Left ventricle myocardium superior (tissue), 1 donor: ENCODE results near the gene BTBD7. TPM values are rescaled to one million over a fixed set of nuclear protein-coding genes. Genes with fewer than 3 reads are reported as not detected.

Experiments used
- ATAC-seq: fragments of 200-7000 bp; cut with Tn5 transposase; one replicate; pipeline ENCODE4 v1.9.1; 2020; ENCODE audit warnings: mild to moderate bottlenecking, moderate library complexity
- DNase-seq: peaks from one replicate; pipeline ENCODE4 v3.0.0-alpha.2; 2020
- intact Hi-C: fragments of 100-400 bp; cut with micrococcal nuclease; formaldehyde crosslinking; loops from one replicate; pipeline ENCODE4 v1.11.0; 2022
- total RNA-seq: library from RNA; stranded (reverse); fragmentation: NEBNext Ultra II Directional; extraction: Animal tissue kit (Norgen Biotek cat#: 25700); gene quantifications from one replicate; pipeline ENCODE4 v1.2.1, GENCODE V29; 2021
- donor health status: DM: no; HTN: yes; CAD: no; lungs with severe emphysema.

BTBD7 gene
- total RNA-seq, 1 donor from 2014 or later = 25.5 TPM

DNA sequence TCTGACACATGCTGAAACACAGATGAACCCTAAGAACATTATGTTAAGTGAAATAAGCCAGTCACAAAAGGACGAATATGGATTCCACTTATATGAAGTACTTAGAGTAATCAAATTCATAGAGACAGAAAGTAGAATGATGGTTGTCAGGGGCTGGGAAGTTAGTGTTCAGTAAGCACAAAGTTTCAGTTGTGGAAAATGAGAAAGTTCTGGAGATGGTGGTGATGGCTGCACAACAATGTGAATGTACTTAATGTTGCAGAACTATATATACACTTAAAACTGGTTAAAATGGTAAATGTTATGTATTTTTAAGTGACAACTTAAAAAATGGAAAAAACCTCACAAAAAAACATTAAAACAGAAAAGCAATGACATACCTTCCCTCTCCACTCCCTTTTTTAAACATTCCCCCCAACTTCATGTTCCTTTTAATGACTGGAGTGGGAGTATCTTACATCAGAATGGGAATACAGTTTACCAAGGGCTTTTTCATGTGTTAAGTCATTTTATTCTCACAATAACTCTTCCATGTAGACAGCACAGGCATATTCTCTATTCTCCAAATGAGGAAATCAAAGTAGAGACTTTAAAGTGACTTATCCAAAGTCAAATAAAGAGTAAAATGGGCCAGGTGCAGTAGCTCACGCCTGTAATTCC, 24.0 kb downstream of the BTBD7 start:
- intact Hi-C loops = no loop called here
- ATAC-seq (no peak), DNase-seq (no peak)

GRCh38 chr14:93306812-93307211, 26.0 kb downstream of the BTBD7 start:
- ATAC-seq (no peak), DNase-seq (no peak)
- intact Hi-C loops = no loop called here

DNA sequence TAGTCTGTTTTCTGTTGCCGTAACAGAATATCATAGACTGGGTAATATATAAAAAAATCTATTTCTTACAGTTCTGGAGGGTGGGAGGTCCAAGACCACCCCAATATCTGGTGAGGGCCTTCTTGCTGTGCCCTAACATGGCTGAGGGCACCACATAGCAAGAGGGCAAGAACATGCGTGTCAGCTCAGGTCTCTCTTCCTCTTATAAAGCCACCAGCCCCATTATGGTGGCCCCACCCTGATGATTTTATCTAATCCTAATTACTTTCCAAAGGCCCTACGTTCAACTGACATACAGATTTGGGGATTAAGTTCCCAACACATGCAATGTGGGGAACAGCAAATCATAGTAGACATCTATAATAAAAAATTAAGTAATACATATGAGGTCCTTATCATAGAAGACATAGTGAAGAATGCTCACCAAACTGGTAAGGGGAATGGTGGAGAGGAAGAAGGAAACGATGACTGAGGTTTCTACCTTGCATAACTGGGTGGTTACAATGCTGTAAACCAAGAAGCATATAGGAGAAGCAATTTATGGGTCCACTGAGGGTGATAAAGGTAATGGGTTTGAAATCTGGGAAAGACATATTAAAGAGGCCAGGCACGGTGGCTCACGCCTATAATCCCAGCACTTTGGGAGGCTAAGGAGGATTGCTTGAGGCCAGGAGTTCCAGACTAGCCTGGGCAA, 27.0 kb downstream of the BTBD7 start:
- ATAC-seq (no peak), DNase-seq (no peak)
- intact Hi-C loops = no loop called here

GRCh38 chr14:93304771-93305170, 28.1 kb downstream of the BTBD7 start:
- intact Hi-C loops = no loop called here
- no peak for ATAC-seq
- no peak for DNase-seq

GRCh38 chr14:93303659-93304058, 29.2 kb downstream of the BTBD7 start:
- intact Hi-C loops = no loop called here
- ATAC-seq (peak; percentile 85), DNase-seq (peak; percentile 50)

DNA sequence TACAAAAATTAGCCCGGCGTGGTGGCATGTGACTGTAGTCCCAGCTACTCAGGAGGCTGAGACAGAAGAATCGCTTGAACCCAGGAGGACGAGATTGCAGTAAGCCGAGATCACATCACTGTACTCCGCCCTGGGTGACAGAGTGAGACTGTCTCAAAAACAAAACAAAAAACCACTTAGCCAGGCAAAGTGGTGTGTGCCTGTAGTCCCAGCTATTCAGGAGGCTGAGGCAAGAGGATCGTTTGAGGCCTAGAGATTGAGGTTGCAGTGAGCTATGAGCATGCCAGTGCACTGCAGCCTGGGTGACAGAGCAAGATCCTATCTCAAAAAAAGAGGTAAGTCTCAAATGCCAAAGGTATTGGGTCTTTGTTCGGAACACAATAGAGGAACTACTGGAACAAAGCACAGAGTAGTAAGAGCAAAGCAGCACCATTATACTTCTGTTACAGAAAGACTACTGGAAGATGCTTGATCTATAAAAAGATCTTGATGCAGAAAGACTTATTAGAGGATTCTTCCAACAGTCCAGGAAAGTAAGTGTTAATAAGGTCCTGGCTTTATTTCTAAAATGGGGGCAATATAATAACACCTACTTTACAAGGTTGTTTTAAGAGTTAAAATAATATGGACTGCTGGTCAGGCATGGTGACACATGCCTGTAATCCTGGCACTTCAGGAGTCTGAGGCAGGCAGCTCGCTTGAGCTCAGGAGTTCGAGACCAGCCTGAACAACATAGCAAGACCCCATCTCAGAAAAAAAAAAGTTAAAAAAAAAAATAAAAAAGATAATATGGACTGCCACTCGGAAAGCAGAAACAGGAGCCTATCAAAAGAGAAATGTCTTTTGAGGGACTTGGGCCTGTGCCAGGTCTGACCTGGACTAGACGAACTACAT, 29.9 kb downstream of the BTBD7 start:
- no peak for ATAC-seq
- no peak for DNase-seq
- intact Hi-C loops = no loop called here

- intact Hi-C loops = no loop called here
- DNase-seq = no peak
- no peak for ATAC-seq
Measured at GRCh38 chr14:93301821-93302447, 30.9 kb downstream of the BTBD7 start.

DNA sequence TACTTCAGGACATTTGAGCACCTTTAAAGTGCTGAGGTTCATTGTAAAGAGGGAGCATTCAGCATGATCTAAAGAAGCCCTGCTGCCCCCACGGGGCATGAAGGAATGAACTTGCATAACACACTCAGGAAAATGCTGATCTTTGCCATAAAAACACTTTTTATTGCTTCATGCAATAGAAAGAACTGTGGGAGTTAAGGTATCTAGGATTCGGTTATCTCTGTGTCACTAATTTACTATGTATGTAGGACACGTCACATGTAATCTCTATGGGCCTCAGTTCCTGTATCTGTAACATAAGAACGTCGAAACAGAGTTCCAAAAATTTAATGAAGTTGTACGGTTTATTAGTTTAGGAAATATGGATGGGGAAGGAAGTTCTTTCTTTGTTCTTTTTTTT, 33.0 kb downstream of the BTBD7 start:
- intact Hi-C loops = no loop called here
- no peak for ATAC-seq
- no peak for DNase-seq

GRCh38 chr14:93299416-93299815, 33.4 kb downstream of the BTBD7 start:
- no peak for DNase-seq
- no peak for ATAC-seq
- intact Hi-C loops = no loop called here

- DNase-seq (no peak), ATAC-seq (no peak)
- intact Hi-C loops = no loop called here
Measured at GRCh38 chr14:93295541-93296220, 37.2 kb downstream of the BTBD7 start.

DNA sequence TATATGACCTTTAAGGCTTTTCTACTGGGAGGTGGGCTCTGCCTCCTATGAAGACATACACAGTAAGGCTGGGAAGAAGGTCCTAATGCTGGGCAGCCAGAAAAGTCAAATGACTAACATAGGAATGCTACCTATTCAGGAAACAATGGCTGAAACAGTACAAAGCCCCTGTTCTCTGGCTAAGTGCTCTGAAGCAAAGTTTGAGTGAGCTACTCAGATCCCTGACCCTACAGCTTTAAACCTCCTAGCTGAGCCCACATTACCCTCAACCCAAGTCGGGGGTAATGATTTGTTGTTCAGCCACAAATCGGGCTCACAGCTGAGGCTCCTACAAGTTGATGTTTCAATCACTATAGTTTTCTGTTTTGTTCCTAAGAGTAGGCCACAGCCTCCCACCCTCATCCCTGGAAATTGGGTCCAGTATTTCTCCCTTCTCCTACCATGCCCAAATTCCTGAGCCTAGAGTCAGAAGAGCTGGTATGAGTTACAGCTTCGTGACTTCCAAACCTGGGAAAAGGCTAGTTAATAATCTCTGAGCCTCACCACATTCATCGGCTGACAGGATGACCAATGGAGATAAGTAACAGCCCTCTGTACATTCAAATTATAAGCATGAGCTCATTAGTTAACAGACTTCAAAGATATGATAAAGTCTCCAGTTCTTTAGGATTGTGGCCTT, 46.5 kb downstream of the BTBD7 start:
- intact Hi-C loops = no loop called here
- DNase-seq (no peak), ATAC-seq (no peak)

GRCh38 chr14:93285044-93285443, 47.8 kb downstream of the BTBD7 start:
- intact Hi-C loops = no loop called here
- DNase-seq = no peak
- ATAC-seq = no peak

- DNase-seq (no peak), ATAC-seq (no peak)
- intact Hi-C loops = no loop called here
Measured at GRCh38 chr14:93281937-93282336, 50.9 kb downstream of the BTBD7 start.

DNA sequence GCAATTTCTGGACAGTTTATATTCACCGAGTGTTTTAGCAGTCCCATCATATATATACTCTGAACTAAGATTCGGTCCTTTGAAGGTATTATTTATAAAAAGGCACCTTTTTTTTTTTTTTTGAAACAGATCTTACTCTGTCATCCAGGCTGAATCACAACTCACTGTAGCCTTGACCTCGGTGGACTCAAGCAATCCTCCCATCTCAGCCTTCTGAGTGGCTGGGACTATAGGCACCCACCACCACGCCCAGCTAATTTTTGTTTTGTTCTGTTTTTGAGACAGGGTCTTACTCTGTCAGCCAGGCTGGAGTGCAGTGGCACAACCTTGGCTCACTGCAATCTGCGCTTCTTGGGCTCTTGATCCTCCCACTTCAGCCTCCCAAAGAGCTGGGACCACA, 52.1 kb downstream of the BTBD7 start:
- intact Hi-C loops = no loop called here
- DNase-seq (no peak), ATAC-seq (no peak)

DNA sequence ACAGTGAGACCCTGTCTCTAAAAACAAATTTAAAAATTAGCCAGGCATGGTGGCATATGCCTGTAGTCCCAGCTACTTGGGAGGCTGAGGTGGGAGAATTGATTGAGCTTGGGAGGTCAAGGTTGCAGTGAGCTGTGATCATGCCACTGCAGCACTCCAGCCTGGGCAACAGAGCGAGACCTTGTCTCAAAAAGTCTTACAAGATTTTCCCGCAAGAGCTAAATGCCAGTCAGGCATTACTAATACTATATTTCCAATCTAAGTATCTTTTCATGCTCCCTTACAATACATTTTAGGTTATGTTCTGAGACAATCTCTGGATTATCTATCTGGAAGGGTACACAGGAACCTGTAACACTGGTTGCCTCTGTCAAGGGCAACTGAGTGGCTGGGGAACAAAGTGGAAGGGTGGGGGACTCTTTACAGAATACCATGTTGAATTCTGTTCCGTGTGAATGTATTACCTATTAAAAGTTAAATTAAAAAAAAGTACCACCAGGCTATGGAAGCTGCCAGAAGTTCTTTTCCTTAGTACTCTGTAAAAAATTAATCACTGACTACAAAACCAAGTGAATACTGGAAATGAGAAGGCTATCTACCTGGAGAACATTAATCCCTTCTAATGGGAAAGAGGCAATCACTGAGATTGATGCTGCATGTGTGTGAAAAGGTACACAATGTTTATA, 56.7 kb downstream of the BTBD7 start:
- ATAC-seq = no peak
- DNase-seq = no peak
- intact Hi-C loops = no loop called here

- DNase-seq (no peak), ATAC-seq (no peak)
- intact Hi-C loops = no loop called here
Measured at GRCh38 chr14:93274055-93274806, 58.6 kb downstream of the BTBD7 start.

DNA sequence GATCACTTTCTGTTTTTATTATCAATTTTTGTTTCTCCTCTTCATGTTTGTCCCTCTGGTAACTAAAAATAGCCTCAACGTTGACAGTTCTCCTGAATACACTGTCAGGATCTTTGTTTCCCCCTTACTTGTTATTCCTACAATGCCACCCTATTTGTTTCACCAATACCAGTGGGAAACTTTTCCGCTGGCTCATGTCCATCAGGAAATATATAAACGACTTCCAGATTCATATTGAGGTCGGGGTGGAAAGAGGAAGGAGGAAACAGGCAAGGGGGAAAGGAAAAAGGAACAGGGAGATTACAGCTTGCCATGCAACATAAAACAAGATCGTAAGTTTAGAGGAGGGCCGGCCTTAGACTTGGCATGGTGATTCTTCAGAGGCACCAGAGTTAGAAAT, 61.7 kb downstream of the BTBD7 start:
- DNase-seq = no peak
- ATAC-seq = no peak
- intact Hi-C loops = no loop called here
